T-helper 2 cell treated with Interferon-gamma antibody and Interleukin-4, amounts not matched to agents 5 μg/mL and 100 μg/mL, for 36 hours (primary cell): Measurements from ENCODE around the gene PLCL1.

Experiments
- DNase-seq: peaks from one replicate; pipeline ENCODE4 v3.0.0; 2021; ENCODE audit warnings: low spot score
- H3K27ac Mint-ChIP-seq: one replicate; pipeline ENCODE4 v1.8.0; 2021; ENCODE audit warnings: mild to moderate bottlenecking, mixed read lengths
- H3K27me3 Mint-ChIP-seq: one replicate; pipeline ENCODE4 v1.8.0; 2021; ENCODE audit warnings: low read depth, mixed read lengths
- H3K36me3 Mint-ChIP-seq: one replicate; pipeline ENCODE4 v1.8.0; 2021; ENCODE audit warnings: low read depth, mixed read lengths
- H3K4me1 Mint-ChIP-seq: one replicate; pipeline ENCODE4 v1.8.0; 2021; ENCODE audit warnings: low read depth, mixed read lengths
- H3K4me3 Mint-ChIP-seq: one replicate; pipeline ENCODE4 v1.8.0; 2022; ENCODE audit warnings: mild to moderate bottlenecking, moderate library complexity, mixed read lengths
- H3K9me3 Mint-ChIP-seq: one replicate; pipeline ENCODE4 v1.8.0; 2021; ENCODE audit warnings: mixed read lengths

The PLCL1 gene

GRCh38 chr2:197993830-197994229 lies 189.4 kb downstream of the PLCL1 start:
- DNase-seq: no peak
- Mint-ChIP-seq H3K4me3 (no peak overlapping the region), H3K27me3 (no peaks in the 10 kb centered on the region), H3K36me3 (no peaks in the 10 kb centered on the region), H3K9me3 (peaks cover 17% of the 10 kb centered on the region), H3K27ac (no peak overlapping the region), H3K4me1 (peaks cover 20% of the 10 kb centered on the region)

GRCh38 chr2:197994751-197995150 lies 190.4 kb downstream of the PLCL1 start:
- Mint-ChIP-seq H3K27ac (no peak overlapping the region), H3K36me3 (no peaks in the 10 kb centered on the region), H3K9me3 (peaks cover 13% of the 10 kb centered on the region), H3K4me1 (peaks cover 20% of the 10 kb centered on the region), H3K27me3 (no peaks in the 10 kb centered on the region), H3K4me3 (no peak overlapping the region)
- no peak for DNase-seq

GRCh38 chr2:197996583-197996982 lies 192.2 kb downstream of the PLCL1 start:
- no peaks in the 10 kb centered on the region for H3K27me3 Mint-ChIP-seq
- no peaks in the 10 kb centered on the region for H3K36me3 Mint-ChIP-seq
- H3K9me3 Mint-ChIP-seq: no peaks in the 10 kb centered on the region
- no peak overlapping the region for H3K27ac Mint-ChIP-seq
- peaks cover 20% of the 10 kb centered on the region for H3K4me1 Mint-ChIP-seq
- DNase-seq: no peak
- no peak overlapping the region for H3K4me3 Mint-ChIP-seq

- DNase-seq: no peak
- H3K27me3 Mint-ChIP-seq: no peaks in the 10 kb centered on the region
- peaks cover 1% of the 10 kb centered on the region for H3K36me3 Mint-ChIP-seq
- no peaks in the 10 kb centered on the region for H3K9me3 Mint-ChIP-seq
- H3K27ac Mint-ChIP-seq: no peak overlapping the region
- peaks cover 20% of the 10 kb centered on the region for H3K4me1 Mint-ChIP-seq
- no peak overlapping the region for H3K4me3 Mint-ChIP-seq
Observed at GRCh38 chr2:197997083-197997541, 192.7 kb downstream of the PLCL1 start.

- Mint-ChIP-seq H3K36me3 (peaks cover 2% of the 10 kb centered on the region), H3K27ac (no peak overlapping the region)
Observed at GRCh38 chr2:197998702-197999101, 194.3 kb downstream of the PLCL1 start.

GRCh38 chr2:198000417-198000816 lies 196.0 kb downstream of the PLCL1 start:
- H3K36me3 Mint-ChIP-seq: peaks cover 2% of the 10 kb centered on the region
- no peak overlapping the region for H3K27ac Mint-ChIP-seq
- H3K27me3 Mint-ChIP-seq: no peaks in the 10 kb centered on the region
- DNase-seq: no peak
- no peak overlapping the region for H3K4me3 Mint-ChIP-seq
- peaks cover 35% of the 10 kb centered on the region for H3K4me1 Mint-ChIP-seq
- no peaks in the 10 kb centered on the region for H3K9me3 Mint-ChIP-seq

More at GRCh38 chr2:197998702-197999101, 194.3 kb downstream of the PLCL1 start:
- Mint-ChIP-seq H3K9me3 (no peaks in the 10 kb centered on the region), H3K27me3 (no peaks in the 10 kb centered on the region), H3K4me3 (no peak overlapping the region), H3K4me1 (peaks cover 21% of the 10 kb centered on the region)
- DNase-seq: peak; percentile 30

GRCh38 chr2:198004173-198004572 lies 199.8 kb downstream of the PLCL1 start:
- Mint-ChIP-seq H3K4me1 (peaks cover 37% of the 10 kb centered on the region), H3K27ac (no peak overlapping the region), H3K9me3 (peaks cover 9% of the 10 kb centered on the region), H3K36me3 (peaks cover 3% of the 10 kb centered on the region), H3K27me3 (no peaks in the 10 kb centered on the region), H3K4me3 (no peak overlapping the region)
- no peak for DNase-seq

- Mint-ChIP-seq H3K4me1 (peaks cover 37% of the 10 kb centered on the region), H3K4me3 (peak overlapping the region; percentile 41), H3K27ac (peak overlapping the region; percentile 79), H3K36me3 (peaks cover 6% of the 10 kb centered on the region), H3K9me3 (peaks cover 19% of the 10 kb centered on the region), H3K27me3 (no peaks in the 10 kb centered on the region)
- DNase-seq: peak; percentile 52
Observed at GRCh38 chr2:198004921-198005829, 200.8 kb downstream of the PLCL1 start.

GRCh38 chr2:198006733-198007132 lies 202.3 kb downstream of the PLCL1 start:
- DNase-seq: no peak
- Mint-ChIP-seq H3K9me3 (peaks cover 34% of the 10 kb centered on the region), H3K27ac (no peak overlapping the region), H3K27me3 (no peaks in the 10 kb centered on the region), H3K36me3 (peaks cover 14% of the 10 kb centered on the region), H3K4me3 (no peak overlapping the region), H3K4me1 (peaks cover 37% of the 10 kb centered on the region)

- Mint-ChIP-seq H3K9me3 (peaks cover 44% of the 10 kb centered on the region), H3K4me3 (no peak overlapping the region), H3K4me1 (peaks cover 37% of the 10 kb centered on the region), H3K27me3 (no peaks in the 10 kb centered on the region), H3K27ac (peak overlapping the region; percentile 0), H3K36me3 (peaks cover 15% of the 10 kb centered on the region)
- no peak for DNase-seq
Observed at GRCh38 chr2:198008230-198008629, 203.8 kb downstream of the PLCL1 start.

GRCh38 chr2:198012025-198012424 lies 207.6 kb downstream of the PLCL1 start:
- H3K36me3 Mint-ChIP-seq: peaks cover 15% of the 10 kb centered on the region
- no peak overlapping the region for H3K4me3 Mint-ChIP-seq
- H3K9me3 Mint-ChIP-seq: peaks cover 45% of the 10 kb centered on the region
- no peaks in the 10 kb centered on the region for H3K27me3 Mint-ChIP-seq
- DNase-seq: no peak
- peaks cover 14% of the 10 kb centered on the region for H3K4me1 Mint-ChIP-seq
- H3K27ac Mint-ChIP-seq: no peak overlapping the region

- peaks cover 21% of the 10 kb centered on the region for H3K9me3 Mint-ChIP-seq
- DNase-seq: no peak
- no peak overlapping the region for H3K4me3 Mint-ChIP-seq
- no peaks in the 10 kb centered on the region for H3K27me3 Mint-ChIP-seq
- no peak overlapping the region for H3K27ac Mint-ChIP-seq
- H3K36me3 Mint-ChIP-seq: peaks cover 3% of the 10 kb centered on the region
- peaks cover 7% of the 10 kb centered on the region for H3K4me1 Mint-ChIP-seq
Observed at GRCh38 chr2:198016243-198016642, 211.8 kb downstream of the PLCL1 start.

- H3K27ac Mint-ChIP-seq: no peak overlapping the region
Observed at GRCh38 chr2:198017068-198017467, 212.7 kb downstream of the PLCL1 start.

GRCh38 chr2:198028955-198029354 lies 224.6 kb downstream of the PLCL1 start:
- no peak overlapping the region for H3K27ac Mint-ChIP-seq
- no peak for DNase-seq
- H3K27me3 Mint-ChIP-seq: no peaks in the 10 kb centered on the region
- H3K4me1 Mint-ChIP-seq: no peaks in the 10 kb centered on the region
- no peaks in the 10 kb centered on the region for H3K9me3 Mint-ChIP-seq
- H3K4me3 Mint-ChIP-seq: no peak overlapping the region
- no peaks in the 10 kb centered on the region for H3K36me3 Mint-ChIP-seq

More at GRCh38 chr2:198017068-198017467, 212.7 kb downstream of the PLCL1 start:
- H3K9me3 Mint-ChIP-seq: peaks cover 14% of the 10 kb centered on the region
- no peaks in the 10 kb centered on the region for H3K27me3 Mint-ChIP-seq
- no peak for DNase-seq
- no peak overlapping the region for H3K4me3 Mint-ChIP-seq
- H3K4me1 Mint-ChIP-seq: peaks cover 7% of the 10 kb centered on the region
- H3K36me3 Mint-ChIP-seq: peaks cover 3% of the 10 kb centered on the region
